C1 segment of cervical spinal cord (tissue), 14 donors: ENCODE measurements around the gene ABCA2.
A peak's percentile ranks its signal among the peaks of the same experiment; 100 is the strongest.

Experiments
- DNase-seq, 14 donors: peaks; one replicate each; lab custom pipeline; 2025; lab: John Stamatoyannopoulos, UW

ABCA2 gene

DNA sequence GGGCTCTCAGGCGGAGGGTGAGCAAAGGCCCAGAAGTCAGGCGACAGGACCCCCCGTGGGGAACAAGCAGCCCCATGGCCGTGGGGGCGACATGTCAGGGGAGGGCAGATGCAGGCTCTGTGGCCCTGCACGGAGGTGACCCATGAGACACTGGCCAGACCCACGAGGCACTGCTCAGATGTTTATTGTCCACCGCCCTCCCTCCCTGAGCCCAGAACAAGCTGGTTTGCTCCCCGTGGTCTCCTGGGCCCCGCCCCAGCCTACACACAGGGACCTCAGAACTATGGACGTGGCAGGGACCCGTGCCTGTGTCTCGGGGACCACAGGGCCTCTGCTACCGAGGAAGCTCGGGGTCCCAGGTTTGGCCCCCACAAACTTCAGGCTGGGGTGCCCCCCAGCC is 2.0 kb upstream of the ABCA2 start:
- no peak for DNase-seq

- DNase-seq, result peak in 12 of 14 donors; percentile 45 to 78 (median 67)
Measured at GRCh38 chr9:137029058-137029936, 1.3 kb upstream of the ABCA2 start.

GRCh38 chr9:137028263-137029057 is 423 bp upstream of the ABCA2 start:
- peak in 12 of 14 donors; percentile 42 to 84 (median 51) for DNase-seq

DNA sequence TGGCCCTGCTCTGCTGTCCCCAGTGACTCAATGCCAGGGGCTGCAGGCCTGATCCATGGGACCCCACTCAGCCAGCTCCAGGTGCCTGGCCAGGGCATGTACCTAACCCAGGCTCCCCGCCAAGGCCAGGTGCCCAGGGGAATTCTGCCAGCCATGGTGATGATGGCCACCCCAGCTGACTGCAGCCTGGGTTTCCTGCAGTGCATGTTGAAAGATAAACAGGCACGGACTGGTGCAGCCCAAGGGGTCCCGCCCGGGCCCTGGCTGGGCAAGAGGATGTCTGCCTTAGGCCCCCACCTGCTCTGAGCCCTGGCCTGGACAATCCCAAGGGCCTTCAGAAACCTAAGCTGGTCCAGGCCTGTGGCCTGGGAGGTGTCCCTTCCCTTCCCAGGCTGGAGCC is 1.2 kb downstream of the ABCA2 start:
- peak in 4 of 14 donors; percentile 48 to 68 (median 55) for DNase-seq

- DNase-seq, result peak in 2 of 14 donors; percentile 42 to 48
Measured at GRCh38 chr9:137026384-137026783, 1.7 kb downstream of the ABCA2 start.

DNA sequence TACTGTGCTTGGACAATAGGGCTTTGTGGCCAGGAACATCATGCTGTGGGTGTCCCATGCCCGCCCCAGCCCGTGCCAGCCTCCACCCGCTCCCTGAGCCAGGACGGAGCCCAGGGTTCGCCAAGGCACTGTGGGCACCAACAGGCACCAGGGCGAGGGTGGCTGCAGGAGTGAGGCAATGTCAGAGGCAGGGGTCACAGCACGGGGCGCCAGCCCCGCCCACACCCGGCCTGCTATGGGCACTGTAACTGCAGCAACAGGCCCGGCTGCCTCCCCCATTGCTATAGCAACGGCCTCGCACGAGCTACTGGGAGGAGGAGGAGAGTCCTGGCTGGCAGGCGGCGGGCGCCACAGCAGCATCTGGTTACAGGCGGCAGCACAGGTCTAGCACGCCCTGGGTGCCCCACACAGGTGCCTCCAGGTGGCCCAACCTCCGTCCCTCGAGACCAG is 2.5 kb downstream of the ABCA2 start:
- DNase-seq, result peak in 13 of 14 donors; percentile 73 to 98 (median 92)

- DNase-seq, result peak in 6 of 14 donors; percentile 43 to 79 (median 61)
Measured at GRCh38 chr9:137023583-137023991, 4.5 kb downstream of the ABCA2 start.

GRCh38 chr9:137023157-137023556 is 4.9 kb downstream of the ABCA2 start:
- peak in 1 of 14 donors; percentile 43 for DNase-seq

DNA sequence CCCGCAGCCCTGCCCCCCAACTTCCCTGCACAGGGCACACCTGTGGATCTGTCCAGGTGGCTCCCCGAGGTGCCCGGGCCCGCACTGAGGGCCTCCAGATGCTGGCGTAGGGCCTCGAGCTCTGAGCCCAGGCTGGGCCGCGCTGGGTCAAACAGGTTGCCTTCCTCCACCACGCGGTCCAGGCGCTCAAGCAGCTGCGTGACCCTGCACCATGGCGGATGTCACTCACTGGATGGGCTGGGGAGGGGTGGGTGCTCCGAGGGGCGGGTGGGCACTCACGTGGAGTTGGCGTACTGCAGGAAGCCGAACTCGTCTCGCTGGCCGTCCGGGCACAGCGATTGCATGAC is 5.4 kb downstream of the ABCA2 start:
- no peak for DNase-seq

DNA sequence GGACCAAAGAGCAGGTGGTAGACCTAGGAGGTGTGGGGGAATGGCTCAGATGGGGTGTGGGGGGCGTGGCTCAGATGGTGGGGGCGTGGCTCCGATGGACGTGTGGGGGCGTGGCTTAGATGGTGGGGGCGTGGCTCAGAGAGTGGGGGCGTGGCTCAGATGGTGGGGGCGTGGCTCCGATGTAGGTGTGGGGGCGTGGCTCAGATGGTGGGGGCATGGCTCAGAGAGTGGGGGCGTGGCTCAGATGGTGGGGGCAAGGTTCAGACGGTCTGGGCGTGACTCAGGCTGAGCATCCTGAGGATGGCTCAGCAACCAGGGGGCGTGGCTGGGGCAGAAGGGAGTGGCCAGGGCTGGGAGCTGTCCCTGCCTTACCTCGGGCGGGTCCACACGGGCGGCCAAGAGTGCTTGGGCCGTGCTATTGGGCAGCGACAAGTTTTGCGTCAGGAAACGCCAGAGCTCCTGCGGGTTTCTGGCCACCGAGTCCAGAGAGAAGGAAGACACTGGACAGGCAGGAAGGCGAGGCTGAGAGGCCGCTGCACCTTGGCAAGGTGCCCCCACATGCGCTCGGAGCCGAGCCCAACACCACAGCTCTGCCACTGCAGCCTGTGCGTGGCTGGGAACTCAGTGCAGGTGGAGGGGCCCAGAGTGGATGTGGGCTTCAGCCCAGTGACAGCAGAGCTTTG is 5.9 kb downstream of the ABCA2 start:
- DNase-seq, result peak in 11 of 14 donors; percentile 42 to 92 (median 71)

DNA sequence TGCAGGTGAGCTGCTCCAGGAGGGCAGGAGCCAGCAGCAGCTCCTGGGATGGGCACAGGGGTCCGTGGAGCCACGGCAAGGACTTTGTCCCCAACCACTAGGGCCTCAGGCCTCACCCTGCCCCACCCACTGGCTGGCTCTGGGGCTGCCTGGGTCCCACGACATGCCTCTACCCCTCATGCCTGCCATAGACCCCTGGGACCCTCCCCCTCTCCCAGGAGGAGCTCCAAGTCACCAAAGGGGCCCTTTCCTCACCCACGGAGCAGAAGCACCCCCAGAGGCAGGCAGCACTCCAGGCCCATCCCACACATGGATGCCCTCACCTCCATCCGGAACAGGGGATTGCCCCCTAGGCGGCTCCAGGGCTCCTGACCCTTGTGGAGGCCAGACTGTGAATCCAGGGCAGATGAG is 6.5 kb downstream of the ABCA2 start:
- no peak for DNase-seq

DNA sequence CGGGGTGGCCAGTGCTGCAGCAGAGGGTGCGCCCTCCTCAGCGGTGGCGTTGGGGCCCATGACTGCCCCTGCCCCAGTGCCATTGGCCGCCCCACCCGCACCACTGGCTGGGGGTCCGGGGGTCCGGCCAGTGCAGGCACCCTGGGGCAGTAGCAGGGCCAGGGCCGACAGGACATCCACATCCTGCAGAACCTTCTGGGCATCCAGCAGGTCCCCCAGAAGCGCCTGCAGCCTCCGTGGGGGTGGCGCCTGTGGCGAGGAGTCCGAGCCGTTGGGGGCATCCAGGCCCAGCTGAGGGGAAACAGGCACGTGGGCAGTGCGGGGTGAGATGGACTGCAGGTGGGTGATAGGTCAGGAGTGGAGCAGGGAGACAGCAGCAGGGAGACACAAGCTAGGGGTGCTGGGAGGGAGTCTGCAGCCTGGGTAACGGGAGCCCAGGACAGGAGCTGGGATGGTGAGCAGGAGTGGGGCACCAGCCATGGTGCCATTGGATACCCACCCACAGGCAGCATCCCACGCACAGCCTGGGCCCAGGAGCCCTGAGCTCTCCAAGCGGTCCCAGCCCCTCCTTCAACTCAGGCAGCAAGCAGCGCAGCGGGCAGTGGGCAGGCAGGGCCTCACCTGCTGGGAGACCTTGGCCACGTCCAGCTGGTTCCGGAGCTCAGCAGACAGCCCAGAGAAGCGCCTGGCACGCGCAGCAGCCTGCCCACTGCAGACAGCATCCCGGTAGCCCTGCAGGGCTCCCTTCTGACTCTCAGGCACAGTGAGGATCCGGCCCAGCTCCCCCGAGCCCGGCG is 7.1 kb downstream of the ABCA2 start:
- DNase-seq, result peak in 1 of 14 donors; percentile 43

GRCh38 chr9:137019891-137020683 is 8.0 kb downstream of the ABCA2 start:
- no peak for DNase-seq

- no peak for DNase-seq
Measured at GRCh38 chr9:137018761-137019559, 9.1 kb downstream of the ABCA2 start.

GRCh38 chr9:137017791-137018497 is 10.1 kb downstream of the ABCA2 start:
- no peak for DNase-seq

- no peak for DNase-seq
Measured at GRCh38 chr9:137017071-137017470, 11.0 kb downstream of the ABCA2 start.

DNA sequence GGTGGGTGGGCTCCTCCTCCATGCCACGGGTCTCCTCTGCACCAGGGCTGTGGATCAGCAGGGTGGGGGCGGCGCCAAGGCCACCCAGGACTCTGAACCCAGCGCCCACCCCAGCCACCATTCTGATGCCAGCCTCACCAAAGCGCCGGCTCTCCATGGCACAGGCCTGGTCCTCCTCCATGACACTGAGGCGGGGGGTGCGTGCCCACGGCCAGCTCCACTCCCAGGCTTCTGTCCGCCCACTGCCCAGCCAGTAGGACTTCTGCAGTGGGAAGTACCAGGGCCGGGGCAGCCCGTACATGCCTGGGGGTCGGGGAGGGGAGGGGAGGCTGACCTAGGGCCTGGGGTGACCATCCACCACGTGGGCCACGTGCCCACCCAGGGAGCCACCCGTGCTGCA is 11.6 kb downstream of the ABCA2 start:
- DNase-seq, result no peak

- no peak for DNase-seq
Measured at GRCh38 chr9:137015976-137016375, 12.1 kb downstream of the ABCA2 start.

DNA sequence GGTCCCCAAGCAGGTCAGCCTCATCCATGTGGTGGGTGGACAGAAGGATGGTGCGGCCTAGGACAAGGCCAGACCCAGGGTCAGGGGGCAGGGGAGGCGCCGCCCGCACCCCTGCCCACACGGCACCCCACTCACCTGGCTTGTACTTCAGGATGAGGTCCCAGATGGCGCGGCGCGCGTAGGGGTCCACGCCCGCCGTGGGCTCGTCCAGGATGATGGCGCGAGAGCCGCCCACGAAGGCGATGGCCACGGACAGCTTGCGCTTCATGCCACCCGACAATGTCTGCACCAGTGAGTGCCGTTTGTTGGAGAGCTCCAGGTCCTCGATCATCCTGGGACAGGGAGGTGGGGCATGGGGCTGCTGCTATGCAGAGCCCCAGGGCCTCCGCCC is 12.5 kb downstream of the ABCA2 start:
- DNase-seq, result no peak
